NCI-H2029 treated with DMSO at 0.1 percent for 48 hours (cell line): ENCODE data around the gene RCN1.

Experiments
- DNase-seq: peaks from one replicate; lab custom pipeline; 2025; lab: John Stamatoyannopoulos, UW

Gene RCN1

DNA sequence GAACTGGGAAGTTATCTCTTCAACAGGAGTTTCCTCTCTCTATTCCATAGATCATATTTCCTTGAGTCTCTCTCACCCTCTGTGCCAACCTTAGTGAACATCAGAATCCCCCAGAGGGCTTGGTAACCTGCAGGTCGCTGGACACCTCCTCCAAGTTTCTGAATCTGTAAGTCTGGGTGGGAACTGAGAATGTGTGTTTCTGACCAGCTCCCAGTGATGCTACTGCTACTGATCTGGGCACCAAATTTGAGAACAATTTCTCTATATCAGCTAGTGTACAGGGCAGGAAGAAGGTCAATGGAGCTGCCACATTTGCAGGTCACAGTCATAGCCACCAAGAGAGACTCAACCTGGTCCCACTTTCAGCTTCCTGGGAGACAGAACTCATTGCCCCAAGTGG, 62.9 kb downstream of the RCN1 start:
- no peak for DNase-seq

DNA sequence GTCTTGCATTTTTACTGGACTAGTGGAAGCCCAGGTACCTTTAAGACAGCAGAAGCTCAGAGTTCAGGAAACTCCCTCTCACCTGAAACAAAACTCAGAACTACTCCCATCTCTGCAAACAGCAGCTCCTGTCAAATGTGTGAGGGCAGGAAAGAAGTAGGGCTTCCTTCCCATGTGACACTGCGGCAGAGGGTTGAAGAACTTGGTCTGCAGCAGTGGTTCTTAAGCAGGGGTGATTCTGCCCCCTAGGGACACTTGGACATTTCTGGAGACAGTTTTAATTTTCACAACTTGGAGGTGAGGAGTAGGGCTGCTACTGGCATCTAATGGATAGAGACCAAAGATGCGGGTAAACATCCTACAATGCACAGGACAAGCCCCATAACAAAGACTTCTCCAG, 63.4 kb downstream of the RCN1 start:
- no peak for DNase-seq
